HepG2 (cell line): ENCODE results near the gene RNF13. TPM values are rescaled to one million over a fixed set of nuclear protein-coding genes. Genes with fewer than 3 reads are reported as not detected.

ENCODE experiments used
- BHLHE40 ChIP-seq: IDR thresholded peaks from 2 replicates; pipeline ENCODE4 v1.6.1; 2011; ENCODE audit warnings: low read length, improper control_type of control experiment
- FIP1L1 ChIP-seq: fragments of 200-400 bp; formaldehyde crosslinking; IDR thresholded peaks from 2 replicates; pipeline ENCODE4 v1.6.1; 2018; ENCODE audit warnings: low read depth, mild to moderate bottlenecking, low read length, moderate library complexity, borderline replicate concordance; ENCODE audit not compliant: insufficient read depth
- FOXM1 ChIP-seq: sonication (generic); formaldehyde crosslinking; IDR thresholded peaks from 2 replicates; pipeline ENCODE4 v1.5.0; 2020; ENCODE audit warnings: missing genetic modification reagents
- HMG20B ChIP-seq: conservative IDR thresholded peaks from 2 replicates; pipeline ENCODE4 v1.6.1; 2016; ENCODE audit warnings: missing genetic modification reagents, missing compliant biosample characterization
- NFRKB ChIP-seq: fragments of 450-650 bp; IDR thresholded peaks from 2 replicates; pipeline ENCODE4 v1.6.1; 2017
- RXRA ChIP-seq: sonication (generic); formaldehyde crosslinking; IDR thresholded peaks from 2 replicates; pipeline ENCODE4 v1.5.1; 2020; ENCODE audit warnings: missing genetic modification reagents
- THAP11 ChIP-seq: IDR thresholded peaks from 2 replicates; pipeline ENCODE4 v1.6.1; 2016; ENCODE audit warnings: missing biosample characterization, missing genetic modification reagents
- ZBTB8A ChIP-seq: sonication (generic); formaldehyde crosslinking; IDR thresholded peaks from 2 replicates; pipeline ENCODE4 v1.4.0; 2020; ENCODE audit warnings: mild to moderate bottlenecking, low read depth, missing genetic modification reagents, borderline replicate concordance
- ZFP62 ChIP-seq: sonication (generic); formaldehyde crosslinking; IDR thresholded peaks from 2 replicates; pipeline ENCODE4 v1.4.0; 2020; ENCODE audit warnings: missing genetic modification reagents
- ZMYM4 ChIP-seq: sonication (generic); formaldehyde crosslinking; IDR thresholded peaks from 2 replicates; pipeline ENCODE4 v1.8.1; 2023; ENCODE audit warnings: mild to moderate bottlenecking, missing genetic modification reagents
- ZNF777 ChIP-seq: sonication (generic); formaldehyde crosslinking; IDR thresholded peaks from 2 replicates; pipeline ENCODE4 v1.4.0; 2020; ENCODE audit warnings: missing genetic modification reagents
- polyA plus RNA-seq, 8 experiments: library from polyadenylated mRNA; depleted of rRNA in 3 of 8; stranded (reverse) in 7 of 8; unstranded in 1 of 8; fragments of >200 nt; fragmentation: Illumina TruSeq in 4 of 8; extraction: Trizol in 4 of 8; gene quantifications; 2 replicates each; pipeline versions ENCODE4 v1.2.1 to v1.2.3, GENCODE V29; 2011 to 2016; ENCODE audit warnings: low read depth in 4 of 8, missing spikeins in 1 of 8, mixed read lengths in 1 of 8; ENCODE audit not compliant: insufficient read depth in 1 of 8
- total RNA-seq, 5 experiments: library from RNA; depleted of rRNA; stranded (reverse); fragments of >200 nt; fragmentation: Illumina TruSeq; extraction: Trizol; gene quantifications; 2 replicates each; pipeline ENCODE4 v1.2.3, GENCODE V29; 2016; ENCODE audit warnings: low read depth in 1 of 5
- TF ChIP-seq, protein P1 (sequence below): sonication (generic); formaldehyde crosslinking; IDR thresholded peaks from 2 replicates; pipeline ENCODE4 v1.5.0; 2020; ENCODE audit warnings: mild to moderate bottlenecking, missing genetic modification reagents, borderline replicate concordance
- TF ChIP-seq, protein P2 (sequence below): sonication (generic); formaldehyde crosslinking; IDR thresholded peaks from 2 replicates; pipeline ENCODE4 v1.4.0; 2020; ENCODE audit warnings: missing genetic modification reagents
- TF ChIP-seq, protein P3 (sequence below): sonication (generic); formaldehyde crosslinking; IDR thresholded peaks from 2 replicates; pipeline ENCODE4 v1.4.0; 2020; ENCODE audit warnings: missing genetic modification reagents
- TF ChIP-seq, protein P4 (sequence below): sonication (generic); formaldehyde crosslinking; conservative IDR thresholded peaks from 2 replicates; pipeline ENCODE4 v1.8.0; 2022; ENCODE audit warnings: mild to moderate bottlenecking, moderate library complexity, missing genetic modification reagents

The RNF13 gene
- total and polyA plus RNA-seq, 2 of the 13 experiments (the other 11 are each of a cell fraction or from before 2014, with no cell fraction given) = 39.8 to 46.0 TPM

DNA sequence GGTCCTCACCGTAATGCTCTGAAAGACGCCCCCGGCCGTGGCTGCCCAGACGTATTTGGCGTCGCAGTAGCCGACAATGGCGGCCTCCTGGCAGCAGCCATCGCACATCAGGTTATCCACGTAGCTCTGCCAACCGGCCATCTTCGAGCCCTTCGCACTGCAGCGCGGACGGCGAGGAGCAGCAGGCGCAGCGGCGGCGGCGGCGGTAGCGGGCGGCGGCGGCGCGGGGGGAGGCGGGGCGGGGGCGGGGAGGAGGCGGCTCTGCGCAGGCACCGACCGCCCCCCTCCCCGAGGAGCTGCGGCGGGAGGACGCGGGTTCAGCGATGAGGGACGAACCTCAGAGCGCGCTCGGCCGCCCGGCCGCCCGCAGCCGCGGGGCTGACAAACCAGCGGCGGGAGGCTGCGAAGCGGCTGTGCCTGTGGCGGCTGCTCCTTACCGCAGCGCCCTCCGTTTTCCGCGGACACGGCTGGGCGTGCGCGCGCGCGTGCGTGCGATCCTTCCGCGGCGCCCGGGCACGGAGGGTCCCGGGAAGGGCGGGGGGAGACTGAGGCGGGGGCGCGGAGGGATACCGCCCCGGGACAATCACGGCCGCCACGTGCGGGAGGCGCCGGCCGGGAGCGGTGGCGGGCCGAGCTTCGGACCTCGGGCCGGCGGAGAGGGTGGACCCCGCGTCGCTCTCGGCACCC lies 157.8 kb downstream of the RNF13 start, which contains the start of gene PFN2 (continued):
- TF ChIP-seq, protein P1, sequence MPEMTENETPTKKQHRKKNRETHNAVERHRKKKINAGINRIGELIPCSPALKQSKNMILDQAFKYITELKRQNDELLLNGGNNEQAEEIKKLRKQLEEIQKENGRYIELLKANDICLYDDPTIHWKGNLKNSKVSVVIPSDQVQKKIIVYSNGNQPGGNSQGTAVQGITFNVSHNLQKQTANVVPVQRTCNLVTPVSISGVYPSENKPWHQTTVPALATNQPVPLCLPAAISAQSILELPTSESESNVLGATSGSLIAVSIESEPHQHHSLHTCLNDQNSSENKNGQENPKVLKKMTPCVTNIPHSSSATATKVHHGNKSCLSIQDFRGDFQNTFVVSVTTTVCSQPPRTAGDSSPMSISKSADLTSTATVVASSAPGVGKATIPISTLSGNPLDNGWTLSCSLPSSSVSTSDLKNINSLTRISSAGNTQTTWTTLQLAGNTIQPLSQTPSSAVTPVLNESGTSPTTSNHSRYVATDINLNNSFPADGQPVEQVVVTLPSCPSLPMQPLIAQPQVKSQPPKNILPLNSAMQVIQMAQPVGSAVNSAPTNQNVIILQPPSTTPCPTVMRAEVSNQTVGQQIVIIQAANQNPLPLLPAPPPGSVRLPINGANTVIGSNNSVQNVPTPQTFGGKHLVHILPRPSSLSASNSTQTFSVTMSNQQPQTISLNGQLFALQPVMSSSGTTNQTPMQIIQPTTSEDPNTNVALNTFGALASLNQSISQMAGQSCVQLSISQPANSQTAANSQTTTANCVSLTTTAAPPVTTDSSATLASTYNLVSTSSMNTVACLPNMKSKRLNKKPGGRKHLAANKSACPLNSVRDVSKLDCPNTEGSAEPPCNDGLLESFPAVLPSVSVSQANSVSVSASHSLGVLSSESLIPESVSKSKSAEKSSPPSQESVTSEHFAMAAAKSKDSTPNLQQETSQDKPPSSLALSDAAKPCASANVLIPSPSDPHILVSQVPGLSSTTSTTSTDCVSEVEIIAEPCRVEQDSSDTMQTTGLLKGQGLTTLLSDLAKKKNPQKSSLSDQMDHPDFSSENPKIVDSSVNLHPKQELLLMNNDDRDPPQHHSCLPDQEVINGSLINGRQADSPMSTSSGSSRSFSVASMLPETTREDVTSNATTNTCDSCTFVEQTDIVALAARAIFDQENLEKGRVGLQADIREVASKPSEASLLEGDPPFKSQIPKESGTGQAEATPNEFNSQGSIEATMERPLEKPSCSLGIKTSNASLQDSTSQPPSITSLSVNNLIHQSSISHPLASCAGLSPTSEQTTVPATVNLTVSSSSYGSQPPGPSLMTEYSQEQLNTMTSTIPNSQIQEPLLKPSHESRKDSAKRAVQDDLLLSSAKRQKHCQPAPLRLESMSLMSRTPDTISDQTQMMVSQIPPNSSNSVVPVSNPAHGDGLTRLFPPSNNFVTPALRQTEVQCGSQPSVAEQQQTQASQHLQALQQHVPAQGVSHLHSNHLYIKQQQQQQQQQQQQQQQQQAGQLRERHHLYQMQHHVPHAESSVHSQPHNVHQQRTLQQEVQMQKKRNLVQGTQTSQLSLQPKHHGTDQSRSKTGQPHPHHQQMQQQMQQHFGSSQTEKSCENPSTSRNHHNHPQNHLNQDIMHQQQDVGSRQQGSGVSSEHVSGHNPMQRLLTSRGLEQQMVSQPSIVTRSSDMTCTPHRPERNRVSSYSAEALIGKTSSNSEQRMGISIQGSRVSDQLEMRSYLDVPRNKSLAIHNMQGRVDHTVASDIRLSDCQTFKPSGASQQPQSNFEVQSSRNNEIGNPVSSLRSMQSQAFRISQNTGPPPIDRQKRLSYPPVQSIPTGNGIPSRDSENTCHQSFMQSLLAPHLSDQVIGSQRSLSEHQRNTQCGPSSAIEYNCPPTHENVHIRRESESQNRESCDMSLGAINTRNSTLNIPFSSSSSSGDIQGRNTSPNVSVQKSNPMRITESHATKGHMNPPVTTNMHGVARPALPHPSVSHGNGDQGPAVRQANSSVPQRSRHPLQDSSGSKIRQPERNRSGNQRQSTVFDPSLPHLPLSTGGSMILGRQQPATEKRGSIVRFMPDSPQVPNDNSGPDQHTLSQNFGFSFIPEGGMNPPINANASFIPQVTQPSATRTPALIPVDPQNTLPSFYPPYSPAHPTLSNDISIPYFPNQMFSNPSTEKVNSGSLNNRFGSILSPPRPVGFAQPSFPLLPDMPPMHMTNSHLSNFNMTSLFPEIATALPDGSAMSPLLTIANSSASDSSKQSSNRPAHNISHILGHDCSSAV (CRISPR knock-in tag) = no peak
- TF ChIP-seq, protein P2, sequence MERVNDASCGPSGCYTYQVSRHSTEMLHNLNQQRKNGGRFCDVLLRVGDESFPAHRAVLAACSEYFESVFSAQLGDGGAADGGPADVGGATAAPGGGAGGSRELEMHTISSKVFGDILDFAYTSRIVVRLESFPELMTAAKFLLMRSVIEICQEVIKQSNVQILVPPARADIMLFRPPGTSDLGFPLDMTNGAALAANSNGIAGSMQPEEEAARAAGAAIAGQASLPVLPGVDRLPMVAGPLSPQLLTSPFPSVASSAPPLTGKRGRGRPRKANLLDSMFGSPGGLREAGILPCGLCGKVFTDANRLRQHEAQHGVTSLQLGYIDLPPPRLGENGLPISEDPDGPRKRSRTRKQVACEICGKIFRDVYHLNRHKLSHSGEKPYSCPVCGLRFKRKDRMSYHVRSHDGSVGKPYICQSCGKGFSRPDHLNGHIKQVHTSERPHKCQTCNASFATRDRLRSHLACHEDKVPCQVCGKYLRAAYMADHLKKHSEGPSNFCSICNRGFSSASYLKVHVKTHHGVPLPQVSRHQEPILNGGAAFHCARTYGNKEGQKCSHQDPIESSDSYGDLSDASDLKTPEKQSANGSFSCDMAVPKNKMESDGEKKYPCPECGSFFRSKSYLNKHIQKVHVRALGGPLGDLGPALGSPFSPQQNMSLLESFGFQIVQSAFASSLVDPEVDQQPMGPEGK (CRISPR knock-in tag) = peak; percentile 83
- TF ChIP-seq THAP11 (CRISPR knock-in tag) = peak; percentile 71
- peak; percentile 10; the same call in 1 of the 2 replicates for TF ChIP-seq RXRA (CRISPR knock-in tag)
- peak; percentile 83 for TF ChIP-seq ZMYM4 (CRISPR knock-in tag)
- TF ChIP-seq NFRKB = no peak
- no peak for TF ChIP-seq ZFP62
- TF ChIP-seq FIP1L1 = no peak
- peak; percentile 56; the same call in 1 of the 2 replicates for TF ChIP-seq FOXM1 (CRISPR knock-in tag)
- TF ChIP-seq HMG20B = no peak
- TF ChIP-seq ZBTB8A (CRISPR knock-in tag) = no peak
- TF ChIP-seq, protein P3, sequence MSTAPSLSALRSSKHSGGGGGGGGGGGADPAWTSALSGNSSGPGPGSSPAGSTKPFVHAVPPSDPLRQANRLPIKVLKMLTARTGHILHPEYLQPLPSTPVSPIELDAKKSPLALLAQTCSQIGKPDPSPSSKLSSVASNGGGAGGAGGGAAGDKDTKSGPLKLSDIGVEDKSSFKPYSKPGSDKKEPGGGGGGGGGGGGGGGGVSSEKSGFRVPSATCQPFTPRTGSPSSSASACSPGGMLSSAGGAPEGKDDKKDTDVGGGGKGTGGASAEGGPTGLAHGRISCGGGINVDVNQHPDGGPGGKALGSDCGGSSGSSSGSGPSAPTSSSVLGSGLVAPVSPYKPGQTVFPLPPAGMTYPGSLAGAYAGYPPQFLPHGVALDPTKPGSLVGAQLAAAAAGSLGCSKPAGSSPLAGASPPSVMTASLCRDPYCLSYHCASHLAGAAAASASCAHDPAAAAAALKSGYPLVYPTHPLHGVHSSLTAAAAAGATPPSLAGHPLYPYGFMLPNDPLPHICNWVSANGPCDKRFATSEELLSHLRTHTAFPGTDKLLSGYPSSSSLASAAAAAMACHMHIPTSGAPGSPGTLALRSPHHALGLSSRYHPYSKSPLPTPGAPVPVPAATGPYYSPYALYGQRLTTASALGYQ = no peak; the same call in 1 of the 2 replicates
- peak; percentile 89 for TF ChIP-seq BHLHE40
- TF ChIP-seq ZNF777 = peak; percentile 88
- TF ChIP-seq, protein P4, sequence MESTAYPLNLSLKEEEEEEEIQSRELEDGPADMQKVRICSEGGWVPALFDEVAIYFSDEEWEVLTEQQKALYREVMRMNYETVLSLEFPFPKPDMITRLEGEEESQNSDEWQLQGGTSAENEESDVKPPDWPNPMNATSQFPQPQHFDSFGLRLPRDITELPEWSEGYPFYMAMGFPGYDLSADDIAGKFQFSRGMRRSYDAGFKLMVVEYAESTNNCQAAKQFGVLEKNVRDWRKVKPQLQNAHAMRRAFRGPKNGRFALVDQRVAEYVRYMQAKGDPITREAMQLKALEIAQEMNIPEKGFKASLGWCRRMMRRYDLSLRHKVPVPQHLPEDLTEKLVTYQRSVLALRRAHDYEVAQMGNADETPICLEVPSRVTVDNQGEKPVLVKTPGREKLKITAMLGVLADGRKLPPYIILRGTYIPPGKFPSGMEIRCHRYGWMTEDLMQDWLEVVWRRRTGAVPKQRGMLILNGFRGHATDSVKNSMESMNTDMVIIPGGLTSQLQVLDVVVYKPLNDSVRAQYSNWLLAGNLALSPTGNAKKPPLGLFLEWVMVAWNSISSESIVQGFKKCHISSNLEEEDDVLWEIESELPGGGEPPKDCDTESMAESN = peak; percentile 86
